H1 (cell line): ENCODE data around the gene HIGD2A.

ENCODE experiments used
- ATF2 ChIP-seq: IDR thresholded peaks from 2 replicates; pipeline ENCODE4 v1.6.1; 2012; ENCODE audit warnings: low read length, inconsistent platforms
- BRCA1 ChIP-seq: IDR thresholded peaks from 2 replicates; pipeline ENCODE4 v1.6.1; 2012; ENCODE audit warnings: low read depth, low read length, improper control_type of control experiment
- CTCF ChIP-seq, 3 experiments: IDR thresholded peaks; 1 replicate in 2 of 3; 2 replicates in 1 of 3; pipeline versions ENCODE4 v1.5.1 to v1.6.1; 2011; ENCODE audit warnings: low read length in 3 of 3, mild to moderate bottlenecking in 3 of 3, inconsistent platforms in 2 of 3, low read depth in 1 of 3, moderate library complexity in 1 of 3; ENCODE audit not compliant: insufficient read depth in 1 of 3; ENCODE audit errors: control extremely low read depth in 1 of 3
- MAFK ChIP-seq: IDR thresholded peaks from 2 replicates; pipeline ENCODE4 v1.6.1; 2012; ENCODE audit warnings: low read depth, mild to moderate bottlenecking, improper control_type of control experiment, low read length
- MAX ChIP-seq: IDR thresholded peaks from 2 replicates; pipeline ENCODE4 v1.6.1; 2012; ENCODE audit warnings: inconsistent platforms
- PHF8 ChIP-seq: fragments of 200-600 bp; sonication (generic); conservative IDR thresholded peaks from 2 replicates; pipeline ENCODE4 v1.7.1; 2012; ENCODE audit warnings: low read depth, mild to moderate bottlenecking, inconsistent platforms, low read length, moderate library complexity
- POLR2A ChIP-seq, 2 experiments: IDR thresholded peaks; 1 replicate in 1 of 2; 2 replicates in 1 of 2; pipeline ENCODE4 v1.6.1; 2011; ENCODE audit warnings: low read depth in 2 of 2, low read length in 2 of 2, mild to moderate bottlenecking in 2 of 2; ENCODE audit errors: control extremely low read depth in 1 of 2

- no peak for TF ChIP-seq POLR2A (IDR thresholded peaks at IDR 0.05; ENCODE audit: control extremely low read depth in 1 of 2, low read depth in 2 of 2, low read length in 2 of 2)
- TF ChIP-seq PHF8, result no peak
- TF ChIP-seq ATF2, result no peak
- TF ChIP-seq MAFK, result no peak
- no peak for TF ChIP-seq CTCF (IDR thresholded peaks at IDR 0.05; ENCODE audit: control extremely low read depth in 1 of 3, insufficient read depth in 1 of 3, low read depth in 1 of 3, low read length in 3 of 3)
- no peak for TF ChIP-seq MAX
- no peak for TF ChIP-seq BRCA1
Observed at GRCh38 chr5:176362233-176362490, 26.4 kb upstream of the HIGD2A start.
